Stimulated activated CD4-positive, alpha-beta T cell treated with anti-CD3 and anti-CD28 coated beads, Interleukin-15, amount 100 ng/mL, for 24 hours (primary cell): ENCODE data around the gene P2RY8.
A peak's percentile ranks its signal among the peaks of the same experiment; 100 is the strongest.
"Not testable (repeated sequence)": the region's sequence is repeated elsewhere in the genome, so short reads cannot be mapped to it uniquely, and the experiment has no call there.

ENCODE experiments used
- DNase-seq: peaks from one replicate; pipeline ENCODE4 v3.0.0-alpha.2; 2020

Gene P2RY8

GRCh38 chrX:1484638-1485019 lies 52.4 kb downstream of the P2RY8 start:
- DNase-seq: no peak

- DNase-seq: no peak
These were observed 52.9 kb downstream of the P2RY8 start for GRCh38 chrX:1483843-1484637.

GRCh38 chrX:1482530-1482928 lies 54.5 kb downstream of the P2RY8 start:
- DNase-seq: not testable (repeated sequence)

- peak; percentile 82 for DNase-seq
These were observed 55.1 kb downstream of the P2RY8 start for GRCh38 chrX:1481636-1482529.

GRCh38 chrX:1480082-1480785 lies 56.8 kb downstream of the P2RY8 start:
- DNase-seq: no peak

- no peak for DNase-seq
These were observed 59.1 kb downstream of the P2RY8 start for GRCh38 chrX:1477801-1478458.

GRCh38 chrX:1477229-1477628 lies 59.8 kb downstream of the P2RY8 start:
- no peak for DNase-seq

- DNase-seq: no peak
These were observed 60.3 kb downstream of the P2RY8 start for GRCh38 chrX:1476682-1477081.

GRCh38 chrX:1475881-1476280 lies 61.1 kb downstream of the P2RY8 start:
- DNase-seq: no peak

- DNase-seq: no peak
These were observed 61.5 kb downstream of the P2RY8 start for GRCh38 chrX:1475481-1475880.

GRCh38 chrX:1474593-1474992 lies 62.4 kb downstream of the P2RY8 start:
- not testable (repeated sequence) for DNase-seq

GRCh38 chrX:1472975-1473374 lies 64.0 kb downstream of the P2RY8 start:
- no peak for DNase-seq

- DNase-seq: peak; percentile 85
These were observed 68.7 kb downstream of the P2RY8 start for GRCh38 chrX:1468250-1468772.

GRCh38 chrX:1466971-1467561 lies 69.9 kb downstream of the P2RY8 start:
- DNase-seq: peak; percentile 55

- DNase-seq: no peak
These were observed 70.7 kb downstream of the P2RY8 start for GRCh38 chrX:1466232-1466661.

GRCh38 chrX:1465286-1466231 lies 71.4 kb downstream of the P2RY8 start:
- DNase-seq: no peak

GRCh38 chrX:1464971-1465285 lies 72.1 kb downstream of the P2RY8 start:
- no peak for DNase-seq

GRCh38 chrX:1464041-1464970 lies 72.7 kb downstream of the P2RY8 start:
- DNase-seq: peak; percentile 52

GRCh38 chrX:1463581-1463980 lies 73.4 kb downstream of the P2RY8 start:
- DNase-seq: no peak
